ENCODE measurements around the gene CD3D. TPM values are rescaled to one million over a fixed set of nuclear protein-coding genes. Genes with fewer than 3 reads are reported as not detected.

CD3D gene
- not detected in 2 replicates for total RNA-seq
- not detected in 2 replicates for polyA plus RNA-seq
- polyA plus RNA-seq (2012): not detected in 2 replicates
- polyA minus RNA-seq (ENCODE audit: low replicate concordance): not detected in 2 replicates

GRCh38 chr11:118342503-118343161 is at the start of gene CD3D:
Gene CD3D, minus strand, starts transcription at chr11:118342705. Its CDS starts 98 bp downstream, at chr11:118342607.
- DNase-seq (ENCODE audit: low read depth in 2 of 2): no peak
- Histone ChIP-seq H3K27me3 (ENCODE audit: control insufficient read depth, insufficient read depth, low read length) (peaks cover 3% of the 10 kb centered on the region), H3K9ac (ENCODE audit: insufficient read depth, low read length) (no peak within 1 kb of the TSS), H3K9me3 (ENCODE audit: control insufficient read depth, insufficient read depth, low read depth, low read length) (no peaks in the 10 kb centered on the region), H3K27ac (ENCODE audit: insufficient read depth, low read length) (no peak within 1 kb of the TSS), H3K36me3 (ENCODE audit: control insufficient read depth, insufficient read depth, low read length) (no peaks in the 10 kb centered on the region), H4K20me1 (ENCODE audit: control insufficient read depth, extremely low read depth, insufficient read depth, low read length) (no peaks in the 10 kb centered on the region), H3K4me3 (replicated peaks in 1 of 4; ENCODE audit: control extremely low read depth in 1 of 4, insufficient read depth in 1 of 4, low read depth in 3 of 4, low read length in 4 of 4) (no peak within 1 kb of the TSS), H3K4me2 (ENCODE audit: extremely low read depth, insufficient read depth, low read length) (no peak within 1 kb of the TSS), H3K4me1 (ENCODE audit: control insufficient read depth, extremely low read depth, insufficient read depth, low read length) (no peaks in the 10 kb centered on the region), H2AFZ (ENCODE audit: low read length) (no peak within 1 kb of the TSS), H3K79me2 (ENCODE audit: control insufficient read depth, insufficient read depth, low read length) (no peaks in the 10 kb centered on the region)
- TF ChIP-seq CTCF (conservative IDR thresholded peaks at IDR 0.05 in 1 of 2, IDR thresholded peaks at IDR 0.05 in 1 of 2; ENCODE audit: low read depth in 1 of 2, low read length in 2 of 2) (no peak), EZH2 (IDR thresholded peaks at IDR 0.05; ENCODE audit: low read length, missing control alignments) (no peak)

GRCh38 chr11:118383657-118384056 is 41.2 kb upstream of the CD3D start:
- Histone ChIP-seq H3K4me1 (ENCODE audit: control insufficient read depth, extremely low read depth, insufficient read depth, low read length) (no peaks in the 10 kb centered on the region), H3K27ac (ENCODE audit: insufficient read depth, low read length) (no peak overlapping the region), H3K36me3 (ENCODE audit: control insufficient read depth, insufficient read depth, low read length) (peaks cover 18% of the 10 kb centered on the region), H3K9ac (ENCODE audit: insufficient read depth, low read length) (no peak overlapping the region), H3K27me3 (ENCODE audit: control insufficient read depth, insufficient read depth, low read length) (no peaks in the 10 kb centered on the region), H3K4me3 (replicated peaks in 1 of 4; ENCODE audit: control extremely low read depth in 1 of 4, insufficient read depth in 1 of 4, low read depth in 3 of 4, low read length in 4 of 4) (no peak overlapping the region), H2AFZ (ENCODE audit: low read length) (no peak overlapping the region), H4K20me1 (ENCODE audit: control insufficient read depth, extremely low read depth, insufficient read depth, low read length) (no peaks in the 10 kb centered on the region), H3K4me2 (ENCODE audit: extremely low read depth, insufficient read depth, low read length) (no peak overlapping the region), H3K79me2 (ENCODE audit: control insufficient read depth, insufficient read depth, low read length) (no peaks in the 10 kb centered on the region), H3K9me3 (ENCODE audit: control insufficient read depth, insufficient read depth, low read depth, low read length) (no peaks in the 10 kb centered on the region)
- no peak for DNase-seq (ENCODE audit: low read depth in 2 of 2)
- TF ChIP-seq CTCF (conservative IDR thresholded peaks at IDR 0.05 in 1 of 2, IDR thresholded peaks at IDR 0.05 in 1 of 2; ENCODE audit: low read depth in 1 of 2, low read length in 2 of 2): no peak
- TF ChIP-seq EZH2 (IDR thresholded peaks at IDR 0.05; ENCODE audit: low read length, missing control alignments): no peak

GRCh38 chr11:118382954-118383353 is 40.4 kb upstream of the CD3D start:
- peaks cover 18% of the 10 kb centered on the region for H3K36me3 ChIP-seq (ENCODE audit: control insufficient read depth, insufficient read depth, low read length)

More at GRCh38 chr11:118382954-118383353, 40.4 kb upstream of the CD3D start:
- Histone ChIP-seq H3K79me2 (ENCODE audit: control insufficient read depth, insufficient read depth, low read length) (no peaks in the 10 kb centered on the region), H3K9ac (ENCODE audit: insufficient read depth, low read length) (no peak overlapping the region), H3K27ac (ENCODE audit: insufficient read depth, low read length) (no peak overlapping the region), H3K27me3 (ENCODE audit: control insufficient read depth, insufficient read depth, low read length) (no peaks in the 10 kb centered on the region), H3K4me3 (replicated peaks in 1 of 4; ENCODE audit: control extremely low read depth in 1 of 4, insufficient read depth in 1 of 4, low read depth in 3 of 4, low read length in 4 of 4) (no peak overlapping the region), H3K4me1 (ENCODE audit: control insufficient read depth, extremely low read depth, insufficient read depth, low read length) (no peaks in the 10 kb centered on the region), H3K9me3 (ENCODE audit: control insufficient read depth, insufficient read depth, low read depth, low read length) (no peaks in the 10 kb centered on the region), H4K20me1 (ENCODE audit: control insufficient read depth, extremely low read depth, insufficient read depth, low read length) (no peaks in the 10 kb centered on the region), H3K4me2 (ENCODE audit: extremely low read depth, insufficient read depth, low read length) (no peak overlapping the region), H2AFZ (ENCODE audit: low read length) (no peak overlapping the region)
- DNase-seq (ENCODE audit: low read depth in 2 of 2): no peak
- TF ChIP-seq EZH2 (IDR thresholded peaks at IDR 0.05; ENCODE audit: low read length, missing control alignments): no peak

Measured in fibroblast of lung (primary cell).